HCT116 (cell line): Measurements from ENCODE around the gene PDE10A. TPM values are rescaled to one million over a fixed set of nuclear protein-coding genes. Genes with fewer than 3 reads are reported as not detected.

Source experiments
- ATAC-seq: fragments of 200-7000 bp; cut with Tn5 transposase; 2 replicates; pipeline ENCODE4 v1.9.1; 2020; ENCODE audit warnings: mild to moderate bottlenecking, moderate library complexity
- BruUV-seq: library from RNA; stranded (reverse); fragments of 400-500 nt; replicated peaks from 2 replicates; lab custom pipeline; 2021; lab: Mats Ljungman, UMichigan
- CTCF ChIA-PET: fragments of 300-600 bp; sonication (Branson Sonifier 250); formaldehyde crosslinking; loops from one replicate; lab custom pipeline; 2021; ENCODE audit warnings: antibody characterized with exemption; lab: Charles Lee
- POLR2A ChIA-PET: fragments of 300-600, 350-600 bp; sonication (Branson Sonifier 250); formaldehyde crosslinking; loops from one replicate; lab custom pipeline; 2021; ENCODE audit warnings: antibody characterized with exemption; lab: Charles Lee
- RAD21 ChIA-PET, 2 experiments: fragments of 300-600 bp; sonication (Branson Sonifier 250); formaldehyde crosslinking; loops; one replicate each; lab custom pipeline; 2023; ENCODE audit warnings: low total read pairs in 2 of 2; ENCODE audit not compliant: uncharacterized antibody in 2 of 2, unreplicated experiment in 2 of 2, low non-redundant PET in 1 of 2; lab: Charles Lee
- DNase-seq: peaks from one replicate; pipeline ENCODE4 v3.0.0-alpha.2; 2010; ENCODE audit warnings: low read depth, low spot score
- H2AFZ ChIP-seq: fragments of 200-600 bp; shearing (Covaris generic), sonication (generic); 2 replicates; pipeline ENCODE4 v1.6.1; 2017; ENCODE audit warnings: low read depth, mixed run types, mixed read lengths, antibody characterized with exemption, low read length; ENCODE audit not compliant: poor library complexity, severe bottlenecking
- H3K27ac ChIP-seq: 2 replicates; pipeline ENCODE4 v1.5.1; 2012; ENCODE audit warnings: low read depth, low read length
- H3K27me3 ChIP-seq: fragments of 200-600 bp; sonication (generic); 2 replicates; pipeline ENCODE4 v1.6.1; 2016; ENCODE audit warnings: mixed run types, low read length, mixed read lengths; ENCODE audit not compliant: insufficient read depth
- H3K36me3 ChIP-seq, 2 experiments: fragments of 200-500 bp in 1 of 2; fragments of 200-600 bp in 1 of 2; sonication (Bioruptor generic) in 1 of 2; sonication (generic) in 1 of 2; 2 replicates each; pipeline versions ENCODE4 v1.5.1 to v1.6.1; 2014 to 2016; ENCODE audit warnings: low read length in 2 of 2, inconsistent platforms in 1 of 2, mixed read lengths in 1 of 2, mixed run types in 1 of 2; ENCODE audit not compliant: insufficient read depth in 2 of 2, control insufficient read depth in 1 of 2
- H3K4me1 ChIP-seq, 2 experiments: fragments of 200-600 bp in 1 of 2; sonication (generic) in 1 of 2; 2 replicates each; pipeline versions ENCODE4 v1.5.1 to v1.6.1; 2012 to 2017; ENCODE audit warnings: low read length in 2 of 2, inconsistent platforms in 1 of 2, mild to moderate bottlenecking in 1 of 2, mixed read lengths in 1 of 2, mixed run types in 1 of 2, moderate library complexity in 1 of 2; ENCODE audit not compliant: insufficient read depth in 2 of 2, control insufficient read depth in 1 of 2
- H3K4me2 ChIP-seq: fragments of 200-600 bp; sonication (generic); 2 replicates; pipeline ENCODE4 v1.6.1; 2017; ENCODE audit warnings: mixed run types, low read length, mixed read lengths
- H3K4me3 ChIP-seq, 2 experiments: fragments of 200-600 bp in 1 of 2; sonication (generic) in 1 of 2; replicated peaks in 1 of 2; 2 replicates each; pipeline ENCODE4 v1.5.1; 2011 to 2016; ENCODE audit warnings: low read length in 2 of 2, control low read depth in 1 of 2, low read depth in 1 of 2, mild to moderate bottlenecking in 1 of 2, mixed read lengths in 1 of 2, mixed run types in 1 of 2
- H3K79me2 ChIP-seq: fragments of 200-600 bp; sonication (generic); 2 replicates; pipeline ENCODE4 v1.6.1; 2017; ENCODE audit warnings: mild to moderate bottlenecking, mixed run types, low read length, moderate library complexity, mixed read lengths; ENCODE audit not compliant: insufficient read depth
- H3K9ac ChIP-seq: fragments of 200-600 bp; sonication (generic); 2 replicates; pipeline ENCODE4 v1.6.1; 2016; ENCODE audit warnings: low read length, mixed read lengths
- H3K9me2 ChIP-seq: fragments of 200-600 bp; sonication (generic), shearing (Covaris generic); 2 replicates; pipeline ENCODE4 v1.6.1; 2017; ENCODE audit warnings: mixed run types, mild to moderate bottlenecking, moderate library complexity; ENCODE audit not compliant: insufficient read depth
- H3K9me3 ChIP-seq, 2 experiments: fragments of 200-500 bp in 1 of 2; fragments of 200-600 bp in 1 of 2; sonication (Bioruptor generic) in 1 of 2; sonication (generic) in 1 of 2; 2 replicates each; pipeline ENCODE4 v1.6.1; 2014 to 2017; ENCODE audit warnings: low read length in 2 of 2, mixed read lengths in 2 of 2, inconsistent platforms in 1 of 2, low read depth in 1 of 2, mild to moderate bottlenecking in 1 of 2, mixed run types in 1 of 2, moderate library complexity in 1 of 2; ENCODE audit not compliant: control insufficient read depth in 1 of 2, insufficient read depth in 1 of 2
- H4K20me1 ChIP-seq: fragments of 200-600 bp; sonication (generic), shearing (Covaris generic); 2 replicates; pipeline ENCODE4 v1.6.1; 2017; ENCODE audit warnings: mixed run types, mild to moderate bottlenecking, moderate library complexity; ENCODE audit not compliant: insufficient read depth
- CBX3 ChIP-seq: IDR thresholded peaks from 2 replicates; pipeline ENCODE4 v1.6.1; 2012; ENCODE audit warnings: low read depth
- CEBPB ChIP-seq: IDR thresholded peaks from 2 replicates; pipeline ENCODE4 v1.6.1; 2012; ENCODE audit warnings: low read depth
- CTCF ChIP-seq, 3 experiments: fragments of 200-600 bp in 1 of 3; sonication (generic) in 1 of 3; IDR thresholded peaks in 2 of 3; conservative IDR thresholded peaks in 1 of 3; 2 replicates each; pipeline ENCODE4 v1.5.1; 2012 to 2017; ENCODE audit warnings: low read depth in 2 of 3, low read length in 2 of 3, antibody characterized with exemption in 1 of 3, borderline replicate concordance in 1 of 3, control low read depth in 1 of 3, mild to moderate bottlenecking in 1 of 3, mixed read lengths in 1 of 3, mixed run types in 1 of 3, moderate library complexity in 1 of 3; ENCODE audit not compliant: insufficient read depth in 1 of 3
- EGR1 ChIP-seq: IDR thresholded peaks from 2 replicates; pipeline ENCODE4 v1.6.1; 2012; ENCODE audit warnings: low read depth
- ELF1 ChIP-seq: IDR thresholded peaks from 2 replicates; pipeline ENCODE4 v1.6.1; 2012; ENCODE audit warnings: low read depth, borderline replicate concordance
- EZH2 ChIP-seq: fragments of 200-600 bp; sonication (generic); IDR thresholded peaks from 2 replicates; pipeline ENCODE4 v1.6.1; 2017; ENCODE audit warnings: antibody characterized with exemption, mixed run types
- FOSL1 ChIP-seq: IDR thresholded peaks from 2 replicates; pipeline ENCODE4 v1.6.1; 2012; ENCODE audit warnings: low read depth
- JUND ChIP-seq: IDR thresholded peaks from 2 replicates; pipeline ENCODE4 v1.6.1; 2012
- POLR2A ChIP-seq: IDR thresholded peaks from 2 replicates; pipeline ENCODE4 v1.7.0; 2011; ENCODE audit warnings: borderline replicate concordance; ENCODE audit not compliant: insufficient read depth, insufficient read length; ENCODE audit errors: extremely low read depth
- RAD21 ChIP-seq: IDR thresholded peaks from 2 replicates; pipeline ENCODE4 v1.6.1; 2012; ENCODE audit warnings: low read depth, mild to moderate bottlenecking
- SIN3A ChIP-seq: IDR thresholded peaks from 2 replicates; pipeline ENCODE4 v1.6.1; 2012; ENCODE audit warnings: low read depth
- SRF ChIP-seq: IDR thresholded peaks from 2 replicates; pipeline ENCODE4 v1.6.1; 2012; ENCODE audit warnings: low read depth
- ZFX ChIP-seq: fragments of 450-650 bp; IDR thresholded peaks from 2 replicates; pipeline ENCODE4 v1.6.1; 2017
- ZNF274 ChIP-seq: fragments of 200-500 bp; sonication (Bioruptor generic); IDR thresholded peaks from 2 replicates; pipeline ENCODE4 v1.6.1; 2014; ENCODE audit warnings: mild to moderate bottlenecking, low read depth, low read length, inconsistent platforms
- intact Hi-C: fragments of 100-400 bp; cut with micrococcal nuclease; formaldehyde crosslinking; loops from 2 replicates; pipeline ENCODE4 v1.10.0; 2022
- total RNA-seq: library from RNA; stranded (reverse); gene quantifications from one replicate; pipeline ENCODE4 v1.2.1, GENCODE V29; 2021; ENCODE audit not compliant: unreplicated experiment
- TF ChIP-seq, protein P1 (sequence below): IDR thresholded peaks from 2 replicates; pipeline ENCODE4 v1.6.1; 2012
- TF ChIP-seq, protein P2 (sequence below): IDR thresholded peaks from 2 replicates; pipeline ENCODE4 v1.6.1; 2012; ENCODE audit warnings: low read depth

PDE10A gene
- total RNA-seq, 1 experiment from 2014 or later, result 0.37 TPM

GRCh38 chr6:165551828-165552227 is 111.2 kb downstream of the PDE10A start:
- ChIA-PET POLR2A (no interaction called here), CTCF (no interaction called here), RAD21 (no interaction called here)
- Histone ChIP-seq H3K9me2 (no peaks in the 10 kb centered on the region), H3K27me3 (no peaks in the 10 kb centered on the region), H3K27ac (no peak overlapping the region), H2AFZ (no peak overlapping the region), H4K20me1 (no peaks in the 10 kb centered on the region), H3K9ac (no peak overlapping the region), H3K9me3 (no peaks in the 10 kb centered on the region; a peak in 1 of 4 replicates), H3K36me3 (no peaks in the 10 kb centered on the region), H3K4me1 (no peaks in the 10 kb centered on the region), H3K4me3 (no peak overlapping the region), H3K79me2 (no peaks in the 10 kb centered on the region), H3K4me2 (no peak overlapping the region)
- DNase-seq (no peak), ATAC-seq (no peak)
- intact Hi-C loops, result no loop called here
- no TSS peak for BruUV-seq
- no peak for TF ChIP-seq FOSL1
- no peak for TF ChIP-seq RAD21
- no peak for TF ChIP-seq CEBPB
- TF ChIP-seq EGR1, result no peak
- no peak for TF ChIP-seq ELF1
- no peak for TF ChIP-seq POLR2A
- TF ChIP-seq, protein P1, sequence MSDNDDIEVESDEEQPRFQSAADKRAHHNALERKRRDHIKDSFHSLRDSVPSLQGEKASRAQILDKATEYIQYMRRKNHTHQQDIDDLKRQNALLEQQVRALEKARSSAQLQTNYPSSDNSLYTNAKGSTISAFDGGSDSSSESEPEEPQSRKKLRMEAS, result no peak
- no peak for TF ChIP-seq ZNF274
- TF ChIP-seq CTCF (IDR thresholded peaks at IDR 0.05 in 2 of 3, conservative IDR thresholded peaks at IDR 0.05 in 1 of 3; ENCODE audit: borderline replicate concordance in 1 of 3, insufficient read depth in 1 of 3, low read depth in 2 of 3, low read length in 2 of 3), result no peak
- TF ChIP-seq EZH2, result no peak
- no peak for TF ChIP-seq JUND
- TF ChIP-seq SIN3A, result no peak
- no peak for TF ChIP-seq CBX3
- TF ChIP-seq, protein P2, sequence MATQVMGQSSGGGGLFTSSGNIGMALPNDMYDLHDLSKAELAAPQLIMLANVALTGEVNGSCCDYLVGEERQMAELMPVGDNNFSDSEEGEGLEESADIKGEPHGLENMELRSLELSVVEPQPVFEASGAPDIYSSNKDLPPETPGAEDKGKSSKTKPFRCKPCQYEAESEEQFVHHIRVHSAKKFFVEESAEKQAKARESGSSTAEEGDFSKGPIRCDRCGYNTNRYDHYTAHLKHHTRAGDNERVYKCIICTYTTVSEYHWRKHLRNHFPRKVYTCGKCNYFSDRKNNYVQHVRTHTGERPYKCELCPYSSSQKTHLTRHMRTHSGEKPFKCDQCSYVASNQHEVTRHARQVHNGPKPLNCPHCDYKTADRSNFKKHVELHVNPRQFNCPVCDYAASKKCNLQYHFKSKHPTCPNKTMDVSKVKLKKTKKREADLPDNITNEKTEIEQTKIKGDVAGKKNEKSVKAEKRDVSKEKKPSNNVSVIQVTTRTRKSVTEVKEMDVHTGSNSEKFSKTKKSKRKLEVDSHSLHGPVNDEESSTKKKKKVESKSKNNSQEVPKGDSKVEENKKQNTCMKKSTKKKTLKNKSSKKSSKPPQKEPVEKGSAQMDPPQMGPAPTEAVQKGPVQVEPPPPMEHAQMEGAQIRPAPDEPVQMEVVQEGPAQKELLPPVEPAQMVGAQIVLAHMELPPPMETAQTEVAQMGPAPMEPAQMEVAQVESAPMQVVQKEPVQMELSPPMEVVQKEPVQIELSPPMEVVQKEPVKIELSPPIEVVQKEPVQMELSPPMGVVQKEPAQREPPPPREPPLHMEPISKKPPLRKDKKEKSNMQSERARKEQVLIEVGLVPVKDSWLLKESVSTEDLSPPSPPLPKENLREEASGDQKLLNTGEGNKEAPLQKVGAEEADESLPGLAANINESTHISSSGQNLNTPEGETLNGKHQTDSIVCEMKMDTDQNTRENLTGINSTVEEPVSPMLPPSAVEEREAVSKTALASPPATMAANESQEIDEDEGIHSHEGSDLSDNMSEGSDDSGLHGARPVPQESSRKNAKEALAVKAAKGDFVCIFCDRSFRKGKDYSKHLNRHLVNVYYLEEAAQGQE, result no peak
- no peak for TF ChIP-seq SRF
- TF ChIP-seq ZFX, result no peak
